ENCODE results near the gene IMMP2L. TPM values are rescaled to one million over a fixed set of nuclear protein-coding genes. Genes with fewer than 3 reads are reported as not detected.

The IMMP2L gene
- total RNA-seq, 2 experiments from 2014 or later = 17.4 to 30.2 TPM

DNA sequence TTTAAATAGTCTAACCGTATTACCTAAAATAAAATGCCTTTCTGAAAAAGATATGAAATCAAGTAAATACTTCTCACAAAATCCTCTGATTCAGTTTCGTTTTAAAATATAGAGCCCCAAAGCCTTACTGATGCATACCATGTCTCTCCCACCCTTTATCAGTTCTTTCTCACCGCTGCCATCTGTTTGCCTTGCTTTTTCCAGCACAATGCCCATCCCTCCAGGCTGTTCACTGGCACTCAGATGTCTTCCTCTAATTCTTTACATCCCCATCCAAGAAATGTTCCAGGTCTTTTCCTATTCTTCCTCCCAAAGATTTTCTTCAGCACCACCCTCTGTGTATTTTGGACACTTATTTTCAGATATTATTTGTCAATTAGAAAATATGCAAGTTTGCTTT, 587.9 kb downstream of the IMMP2L start:
- DNase-seq (no peak), ATAC-seq (no peak)
- ChIA-PET CTCF (no interaction called here), POLR2A (no interaction called here)
- Mint-ChIP-seq H3K36me3 (ENCODE audit: low read depth) (peaks cover 4% of the 10 kb centered on the region), H3K9me3 (peaks cover 2% of the 10 kb centered on the region), H3K4me1 (ENCODE audit: low read depth) (peaks cover 42% of the 10 kb centered on the region), H3K27me3 (no peaks in the 10 kb centered on the region), H3K27ac (no peak overlapping the region), H3K4me3 (no peak overlapping the region)
- intact Hi-C loops (cut with micrococcal nuclease) = no loop called here
- TF ChIP-seq, protein P1, sequence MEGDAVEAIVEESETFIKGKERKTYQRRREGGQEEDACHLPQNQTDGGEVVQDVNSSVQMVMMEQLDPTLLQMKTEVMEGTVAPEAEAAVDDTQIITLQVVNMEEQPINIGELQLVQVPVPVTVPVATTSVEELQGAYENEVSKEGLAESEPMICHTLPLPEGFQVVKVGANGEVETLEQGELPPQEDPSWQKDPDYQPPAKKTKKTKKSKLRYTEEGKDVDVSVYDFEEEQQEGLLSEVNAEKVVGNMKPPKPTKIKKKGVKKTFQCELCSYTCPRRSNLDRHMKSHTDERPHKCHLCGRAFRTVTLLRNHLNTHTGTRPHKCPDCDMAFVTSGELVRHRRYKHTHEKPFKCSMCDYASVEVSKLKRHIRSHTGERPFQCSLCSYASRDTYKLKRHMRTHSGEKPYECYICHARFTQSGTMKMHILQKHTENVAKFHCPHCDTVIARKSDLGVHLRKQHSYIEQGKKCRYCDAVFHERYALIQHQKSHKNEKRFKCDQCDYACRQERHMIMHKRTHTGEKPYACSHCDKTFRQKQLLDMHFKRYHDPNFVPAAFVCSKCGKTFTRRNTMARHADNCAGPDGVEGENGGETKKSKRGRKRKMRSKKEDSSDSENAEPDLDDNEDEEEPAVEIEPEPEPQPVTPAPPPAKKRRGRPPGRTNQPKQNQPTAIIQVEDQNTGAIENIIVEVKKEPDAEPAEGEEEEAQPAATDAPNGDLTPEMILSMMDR (IDR thresholded peaks at IDR 0.05) = no peak

DNA sequence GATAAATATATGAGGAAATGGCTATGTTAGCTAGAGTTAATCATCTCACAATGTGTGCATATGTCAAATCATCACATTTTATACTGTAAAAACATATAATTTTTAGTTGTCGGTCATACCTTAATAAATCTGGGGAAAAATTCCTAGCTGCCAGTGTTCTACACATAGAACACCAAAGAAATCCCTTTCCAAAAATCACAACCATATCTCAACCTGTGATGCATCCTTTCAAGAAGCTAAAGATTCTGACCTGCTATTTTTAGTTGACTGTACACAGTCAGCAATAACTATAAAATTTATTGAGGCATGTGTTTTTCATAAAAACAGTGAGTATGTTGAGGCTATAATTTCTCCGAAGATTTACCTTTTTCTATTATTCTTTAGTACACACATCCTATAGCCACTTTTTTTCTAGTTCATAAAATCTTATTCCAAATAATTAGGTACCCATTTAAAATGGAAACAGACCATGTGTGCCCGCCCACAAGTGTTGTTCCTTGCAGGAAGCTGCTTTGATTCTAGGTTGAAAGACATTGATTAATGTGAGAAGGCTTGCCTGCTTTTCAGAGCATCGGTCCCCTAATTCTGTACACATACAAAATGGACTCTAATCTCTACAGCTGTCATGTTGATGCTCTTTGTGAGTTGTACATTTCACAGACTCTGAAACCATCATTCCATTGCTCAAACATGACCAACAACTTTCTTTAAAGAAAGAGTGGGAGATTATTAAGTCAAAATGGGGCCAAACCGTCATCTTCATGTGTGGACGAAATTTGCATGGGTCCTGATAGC, 588.9 kb downstream of the IMMP2L start:
- peaks cover 39% of the 10 kb centered on the region for H3K4me1 Mint-ChIP-seq (ENCODE audit: low read depth)
- H3K4me3 Mint-ChIP-seq = no peak overlapping the region
- TF ChIP-seq, protein P1 (IDR thresholded peaks at IDR 0.05) = no peak
- ATAC-seq = no peak
- no peak for DNase-seq
- peaks cover 2% of the 10 kb centered on the region for H3K36me3 Mint-ChIP-seq (ENCODE audit: low read depth)
- H3K27ac Mint-ChIP-seq = no peak overlapping the region
- intact Hi-C loops (cut with micrococcal nuclease) = no loop called here
- H3K27me3 Mint-ChIP-seq = no peaks in the 10 kb centered on the region
- ChIA-PET POLR2A (no interaction called here), CTCF (interaction anchor here (1.0 kb wide), 1 partner anchor 120 kb away, joined by 3 read pairs; no protein-coding TSS in a partner anchor)
- peaks cover 2% of the 10 kb centered on the region for H3K9me3 Mint-ChIP-seq

DNA sequence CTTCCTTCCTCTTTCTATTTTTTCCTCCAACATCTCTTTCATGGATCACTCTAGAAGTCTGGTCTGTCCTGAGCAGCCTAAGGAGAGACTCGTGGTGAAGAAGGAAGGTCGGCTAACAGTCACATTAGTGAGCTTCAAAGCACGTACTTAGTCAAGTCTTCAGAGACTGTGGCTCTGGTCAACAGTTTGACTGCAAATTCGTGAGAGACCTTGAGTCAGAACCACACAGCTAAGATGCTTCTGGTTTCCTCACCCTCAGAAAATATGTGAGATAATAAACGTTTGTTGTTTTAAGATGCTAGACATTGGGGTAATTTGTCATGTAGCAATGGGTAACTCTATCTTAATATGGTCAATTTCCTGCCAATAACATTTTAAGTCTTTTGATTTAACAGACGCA, 597.5 kb downstream of the IMMP2L start:
- peak; percentile 34 for ATAC-seq
- Mint-ChIP-seq H3K27me3 (no peaks in the 10 kb centered on the region), H3K9me3 (no peaks in the 10 kb centered on the region), H3K4me3 (no peak overlapping the region), H3K4me1 (ENCODE audit: low read depth) (peaks cover 5% of the 10 kb centered on the region), H3K27ac (no peak overlapping the region), H3K36me3 (ENCODE audit: low read depth) (no peaks in the 10 kb centered on the region)
- ChIA-PET POLR2A (no interaction called here), CTCF (interaction anchor here (1.3 kb wide), 1 partner anchor 134 kb away, joined by 6 read pairs; no protein-coding TSS in a partner anchor)
- no peak for DNase-seq
- TF ChIP-seq, protein P1 (IDR thresholded peaks at IDR 0.05) = no peak
- intact Hi-C loops (cut with micrococcal nuclease) = no loop called here

DNA sequence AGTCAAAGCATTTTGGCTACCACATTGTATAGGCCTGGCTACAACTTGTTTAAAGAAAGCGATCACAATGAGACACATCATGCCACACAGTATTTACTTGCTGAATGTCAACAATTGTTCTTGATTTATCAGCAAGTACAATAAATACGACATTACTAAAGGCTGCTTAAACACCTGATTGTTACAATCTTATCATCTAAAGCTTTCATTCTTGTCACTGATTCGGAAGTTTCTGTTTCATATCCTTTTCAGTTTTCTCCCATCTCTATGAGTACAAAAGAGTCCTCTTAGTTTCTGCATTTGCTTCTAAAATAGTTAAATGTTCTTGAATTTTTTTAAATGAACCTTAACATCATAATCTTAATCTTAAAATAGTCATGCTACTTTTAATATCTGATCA, 599.5 kb downstream of the IMMP2L start:
- CTCF ChIA-PET = no interaction called here
- Mint-ChIP-seq H3K4me3 (no peak overlapping the region), H3K27ac (no peak overlapping the region), H3K9me3 (no peaks in the 10 kb centered on the region), H3K27me3 (no peaks in the 10 kb centered on the region), H3K4me1 (ENCODE audit: low read depth) (peaks cover 5% of the 10 kb centered on the region), H3K36me3 (ENCODE audit: low read depth) (no peaks in the 10 kb centered on the region)
- no peak for DNase-seq
- ATAC-seq = no peak
- POLR2A ChIA-PET = no interaction called here
- TF ChIP-seq, protein P1 (IDR thresholded peaks at IDR 0.05) = no peak
- intact Hi-C loops (cut with micrococcal nuclease) = no loop called here

DNA sequence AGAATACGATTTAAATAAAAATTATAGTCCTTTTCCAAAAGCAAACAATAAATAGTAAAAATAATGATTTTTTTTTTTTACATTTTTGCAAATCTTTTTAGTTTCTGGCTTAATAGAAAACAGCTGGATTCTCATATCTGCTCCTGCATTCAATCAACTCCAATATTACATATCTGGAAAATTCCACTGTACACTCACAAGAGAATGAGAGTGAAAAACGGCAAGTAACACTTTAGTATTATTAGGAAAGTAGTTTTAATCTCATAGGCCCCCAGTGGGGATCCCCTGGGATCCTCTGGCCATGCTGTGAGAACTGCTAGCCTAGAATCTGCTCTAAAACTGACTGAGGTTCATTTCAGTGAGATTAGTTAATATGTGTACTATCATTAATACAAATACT, 599.9 kb downstream of the IMMP2L start:
- peaks cover 5% of the 10 kb centered on the region for H3K4me1 Mint-ChIP-seq (ENCODE audit: low read depth)
- H3K27ac Mint-ChIP-seq = no peak overlapping the region
- TF ChIP-seq, protein P1 (IDR thresholded peaks at IDR 0.05) = no peak
- DNase-seq (no peak), ATAC-seq (no peak)
- no peaks in the 10 kb centered on the region for H3K27me3 Mint-ChIP-seq
- H3K9me3 Mint-ChIP-seq = peaks cover under 1% of the 10 kb centered on the region
- ChIA-PET CTCF (no interaction called here), POLR2A (no interaction called here)
- H3K4me3 Mint-ChIP-seq = no peak overlapping the region
- no peaks in the 10 kb centered on the region for H3K36me3 Mint-ChIP-seq (ENCODE audit: low read depth)
- intact Hi-C loops (cut with micrococcal nuclease) = no loop called here

Data from activated CD8-positive, alpha-beta T cell treated with anti-CD3 and anti-CD28 coated beads for 36 hours (primary cell).